Endothelial cell of umbilical vein (primary cell): ENCODE results near the gene SCYL1. TPM values are rescaled to one million over a fixed set of nuclear protein-coding genes. Genes with fewer than 3 reads are reported as not detected.

Experiments used
- BruUV-seq: library from RNA; stranded (reverse); fragments of 400-500 nt; replicated peaks from 2 replicates; lab custom pipeline; 2021; lab: Mats Ljungman, UMichigan
- CTCF ChIA-PET: fragments of 300-600, 350-600 bp; sonication (Branson Sonifier 250); formaldehyde crosslinking; loops from one replicate; lab custom pipeline; 2021; ENCODE audit warnings: antibody characterized with exemption, inconsistent platforms; lab: Charles Lee
- POLR2A ChIA-PET: fragments of 300-600, 350-600 bp; sonication (Branson Sonifier 250); formaldehyde crosslinking; loops from one replicate; lab custom pipeline; 2021; ENCODE audit warnings: antibody characterized with exemption, inconsistent platforms; lab: Charles Lee
- DNase-seq: peaks from one replicate; pipeline ENCODE4 v3.0.0-alpha.2; 2011; ENCODE audit warnings: low read depth, low spot score
- FAIRE-seq: peaks from 2 replicates; lab custom pipeline; 2011; peaks lifted over from hg19 to GRCh38; lab: Jason Lieb, UNC
- H2AFZ ChIP-seq: 2 replicates; pipeline ENCODE4 v1.6.0; 2012; ENCODE audit warnings: low read depth, low read length, control low read depth, inconsistent platforms
- H3K27ac ChIP-seq: 2 replicates; pipeline ENCODE4 v1.5.1; 2011; ENCODE audit warnings: low read depth, mild to moderate bottlenecking, control low read depth, low read length, moderate library complexity; ENCODE audit not compliant: insufficient read depth
- H3K27me3 ChIP-seq, 2 experiments: 2 replicates each; pipeline versions ENCODE4 v1.6.0 to v1.6.1; 2011; ENCODE audit warnings: low read length in 2 of 2, mixed read lengths in 1 of 2; ENCODE audit not compliant: control insufficient read depth in 2 of 2, insufficient read depth in 2 of 2
- H3K36me3 ChIP-seq, 2 experiments: 2 replicates in 1 of 2; 3 replicates in 1 of 2; pipeline ENCODE4 v1.5.1; 2011; ENCODE audit warnings: low read length in 2 of 2, mild to moderate bottlenecking in 1 of 2, moderate library complexity in 1 of 2; ENCODE audit not compliant: control insufficient read depth in 2 of 2, insufficient read depth in 2 of 2; ENCODE audit errors: extremely low read depth in 1 of 2
- H3K4me1 ChIP-seq: 3 replicates; pipeline ENCODE4 v1.5.1; 2011; ENCODE audit warnings: mild to moderate bottlenecking, low read length; ENCODE audit not compliant: control insufficient read depth, insufficient read depth; ENCODE audit errors: extremely low read depth
- H3K4me2 ChIP-seq: 2 replicates; pipeline ENCODE4 v1.6.1; 2011; ENCODE audit warnings: low read length, control low read depth, mixed read lengths; ENCODE audit not compliant: insufficient read depth
- H3K4me3 ChIP-seq, 3 experiments: fragments of 200-600 bp in 1 of 3; sonication (generic), shearing (Covaris generic) in 1 of 3; replicated peaks in 1 of 3; 2 replicates each; pipeline ENCODE4 v1.5.1; 2011 to 2016; ENCODE audit warnings: control low read depth in 3 of 3, low read length in 3 of 3, mild to moderate bottlenecking in 2 of 3, inconsistent platforms in 1 of 3, low read depth in 1 of 3, moderate library complexity in 1 of 3; ENCODE audit not compliant: insufficient read depth in 1 of 3
- H3K79me2 ChIP-seq: 2 replicates; pipeline ENCODE4 v1.6.0; 2012; ENCODE audit warnings: low read length, inconsistent platforms; ENCODE audit not compliant: control insufficient read depth, insufficient read depth
- H3K9ac ChIP-seq: replicated peaks from 2 replicates; pipeline ENCODE3; 2011; ENCODE audit warnings: low read length, control low read depth; ENCODE audit not compliant: insufficient read depth; ENCODE audit errors: extremely low read depth
- H3K9me1 ChIP-seq: replicated peaks from 3 replicates; pipeline ENCODE4 v1.6.0; 2011; ENCODE audit warnings: mild to moderate bottlenecking, low read length; ENCODE audit not compliant: control insufficient read depth, insufficient read depth; ENCODE audit errors: extremely low read depth
- H3K9me3 ChIP-seq: replicated peaks from 2 replicates; pipeline ENCODE4 v1.5.1; 2012; ENCODE audit warnings: low read length, inconsistent platforms; ENCODE audit not compliant: control insufficient read depth, insufficient read depth
- H4K20me1 ChIP-seq: replicated peaks from 2 replicates; pipeline ENCODE3; 2011; ENCODE audit warnings: mild to moderate bottlenecking, low read length; ENCODE audit not compliant: control insufficient read depth, insufficient read depth; ENCODE audit errors: extremely low read depth
- EZH2 ChIP-seq: IDR thresholded peaks from 2 replicates; pipeline ENCODE4 v1.6.1; 2012; ENCODE audit warnings: borderline replicate concordance, low read depth, mild to moderate bottlenecking, moderate library complexity, low read length, inconsistent platforms; ENCODE audit not compliant: severe bottlenecking
- FOS ChIP-seq: IDR thresholded peaks from 2 replicates; pipeline ENCODE4 v1.6.1; 2011; ENCODE audit warnings: mild to moderate bottlenecking, low read length, moderate library complexity, borderline replicate concordance; ENCODE audit not compliant: insufficient read depth
- GATA2 ChIP-seq: IDR thresholded peaks from 2 replicates; pipeline ENCODE4 v1.7.0; 2011; ENCODE audit warnings: low read depth, mild to moderate bottlenecking, moderate library complexity, mixed read lengths, low read length; ENCODE audit not compliant: insufficient read length, insufficient read depth
- JUN ChIP-seq: IDR thresholded peaks from 2 replicates; pipeline ENCODE4 v1.6.1; 2011; ENCODE audit warnings: borderline replicate concordance, low read depth; ENCODE audit not compliant: insufficient read length, insufficient read depth
- POLR2A ChIP-seq: IDR thresholded peaks from 2 replicates; pipeline ENCODE4 v1.6.1; 2012; ENCODE audit warnings: low read depth, mild to moderate bottlenecking, control low read depth, low read length
- POLR2AphosphoS5 ChIP-seq: IDR thresholded peaks from 2 replicates; pipeline ENCODE4 v1.6.1; 2012; ENCODE audit warnings: low read depth, mild to moderate bottlenecking, control low read depth, low read length, moderate library complexity; ENCODE audit not compliant: insufficient read depth
- dilution Hi-C: fragments of 300-500 bp; cut with MboI; formaldehyde crosslinking; loops from one replicate; pipeline ENCODE4 v1.15.0; 2019; ENCODE audit warnings: low sequenced_read_pairs; ENCODE audit not compliant: extremely low pct_ligation_motif_present
- intact Hi-C: fragments of 100-400 bp; cut with micrococcal nuclease; formaldehyde crosslinking; loops from one replicate; pipeline ENCODE4 v1.10.0; 2022
- polyA plus RNA-seq, 4 experiments: library from polyadenylated mRNA; depleted of rRNA in 3 of 4; stranded (reverse) in 3 of 4; unstranded in 1 of 4; fragments of >200 nt; gene quantifications; 2 replicates each; pipeline versions ENCODE4 v1.2.1 to v1.2.3, GENCODE V29; 2011 to 2012; ENCODE audit warnings: missing spikeins in 1 of 4
- total RNA-seq: library from RNA; stranded (reverse); gene quantifications from 2 replicates; pipeline ENCODE4 v1.2.3, GENCODE V29; 2021
- TF ChIP-seq, protein P1 (sequence below), 2 donors: IDR thresholded peaks; 1 replicate in 1 of 2; 2 replicates in 1 of 2; pipeline ENCODE4 v1.5.1; 2011; ENCODE audit warnings: low read length in 2 of 2, mild to moderate bottlenecking in 2 of 2, moderate library complexity in 2 of 2, control low read depth in 1 of 2, inconsistent platforms in 1 of 2, low read depth in 1 of 2; ENCODE audit not compliant: insufficient read depth in 1 of 2; ENCODE audit errors: extremely low read depth in 1 of 2

Gene SCYL1
- total and polyA plus RNA-seq, 2 donors (not counting 3 experiments of a cell fraction or from before 2014, with no cell fraction given) = 88.2 to 126 TPM

DNA sequence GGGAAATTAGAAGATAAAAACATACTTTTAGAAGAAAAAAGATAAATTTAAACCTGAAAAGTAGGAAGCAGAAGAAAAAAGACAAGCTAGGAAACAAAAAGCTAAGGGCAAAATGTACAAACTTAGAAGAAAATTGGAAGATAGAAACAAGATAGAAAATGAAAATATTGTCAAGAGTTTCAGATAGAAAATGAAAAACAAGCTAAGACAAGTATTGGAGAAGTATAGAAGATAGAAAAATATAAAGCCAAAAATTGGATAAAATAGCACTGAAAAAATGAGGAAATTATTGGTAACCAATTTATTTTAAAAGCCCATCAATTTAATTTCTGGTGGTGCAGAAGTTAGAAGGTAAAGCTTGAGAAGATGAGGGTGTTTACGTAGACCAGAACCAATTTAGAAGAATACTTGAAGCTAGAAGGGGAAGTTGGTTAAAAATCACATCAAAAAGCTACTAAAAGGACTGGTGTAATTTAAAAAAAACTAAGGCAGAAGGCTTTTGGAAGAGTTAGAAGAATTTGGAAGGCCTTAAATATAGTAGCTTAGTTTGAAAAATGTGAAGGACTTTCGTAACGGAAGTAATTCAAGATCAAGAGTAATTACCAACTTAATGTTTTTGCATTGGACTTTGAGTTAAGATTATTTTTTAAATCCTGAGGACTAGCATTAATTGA, 25.0 kb upstream of the SCYL1 start:
- DNase-seq (no peak), FAIRE-seq (no peak)
- intact Hi-C loops (loop anchor here (5.0 kb wide), 1 partner anchor 43 kb away; no protein-coding TSS in a partner anchor), dilution Hi-C loops (no loop called here)
- peaks cover 19% of the 10 kb centered on the region for H4K20me1 ChIP-seq
- peak overlapping the region; percentile 67 to 98 (median 91) for H3K4me3 ChIP-seq
- POLR2A ChIA-PET = interaction anchor here (0.6 to 13.9 kb wide), 22 partner anchors 9 to 117 kb away, joined by 3 to 283 read pairs (median 8); partner anchors contain the start of genes NEAT1 and SLC25A45
- peak overlapping the region; percentile 95 for H3K9ac ChIP-seq
- peaks cover 12 to 22% of the 10 kb centered on the region in 2 experiments for H3K36me3 ChIP-seq
- H3K4me1 ChIP-seq = peaks cover 24% of the 10 kb centered on the region
- CTCF ChIA-PET = interaction anchor here (1.1 to 13.9 kb wide), 6 partner anchors 11 to 80 kb away, joined by 3 to 247 read pairs (median 7); no protein-coding TSS in a partner anchor
- no peaks in the 10 kb centered on the region for H3K9me1 ChIP-seq
- H3K9me3 ChIP-seq = no peaks in the 10 kb centered on the region
- no TSS peak for BruUV-seq
- peaks cover 78% of the 10 kb centered on the region for H3K79me2 ChIP-seq
- peak overlapping the region; percentile 97 for H3K4me2 ChIP-seq
- no peaks in the 10 kb centered on the region for H3K27me3 ChIP-seq
- peak overlapping the region; percentile 89 for H3K27ac ChIP-seq
- TF ChIP-seq POLR2A (no peak), EZH2 (no peak)
- H2AFZ ChIP-seq = no peak overlapping the region

DNA sequence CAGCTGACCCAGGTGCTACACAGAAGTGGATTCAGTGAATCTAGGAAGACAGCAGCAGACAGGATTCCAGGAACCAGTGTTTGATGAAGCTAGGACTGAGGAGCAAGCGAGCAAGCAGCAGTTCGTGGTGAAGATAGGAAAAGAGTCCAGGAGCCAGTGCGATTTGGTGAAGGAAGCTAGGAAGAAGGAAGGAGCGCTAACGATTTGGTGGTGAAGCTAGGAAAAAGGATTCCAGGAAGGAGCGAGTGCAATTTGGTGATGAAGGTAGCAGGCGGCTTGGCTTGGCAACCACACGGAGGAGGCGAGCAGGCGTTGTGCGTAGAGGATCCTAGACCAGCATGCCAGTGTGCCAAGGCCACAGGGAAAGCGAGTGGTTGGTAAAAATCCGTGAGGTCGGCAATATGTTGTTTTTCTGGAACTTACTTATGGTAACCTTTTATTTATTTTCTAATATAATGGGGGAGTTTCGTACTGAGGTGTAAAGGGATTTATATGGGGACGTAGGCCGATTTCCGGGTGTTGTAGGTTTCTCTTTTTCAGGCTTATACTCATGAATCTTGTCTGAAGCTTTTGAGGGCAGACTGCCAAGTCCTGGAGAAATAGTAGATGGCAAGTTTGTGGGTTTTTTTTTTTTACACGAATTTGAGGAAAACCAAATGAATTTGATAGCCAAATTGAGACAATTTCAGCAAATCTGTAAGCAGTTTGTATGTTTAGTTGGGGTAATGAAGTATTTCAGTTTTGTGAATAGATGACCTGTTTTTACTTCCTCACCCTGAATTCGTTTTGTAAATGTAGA, 24.3 kb upstream of the SCYL1 start:
- intact Hi-C loops (no loop called here), dilution Hi-C loops (no loop called here)
- DNase-seq = peak; percentile 60
- Histone ChIP-seq H2AFZ (no peak overlapping the region), H3K9me3 (no peaks in the 10 kb centered on the region), H3K36me3 (peaks cover 18 to 27% of the 10 kb centered on the region in 2 experiments), H3K9me1 (no peaks in the 10 kb centered on the region), H3K4me2 (peak overlapping the region; percentile 97), H3K79me2 (peaks cover 85% of the 10 kb centered on the region), H3K4me1 (peaks cover 30% of the 10 kb centered on the region), H4K20me1 (peaks cover 19% of the 10 kb centered on the region), H3K4me3 (peak overlapping the region; percentile 67 to 98 (median 91)), H3K27ac (peak overlapping the region; percentile 89), H3K9ac (peak overlapping the region; percentile 95), H3K27me3 (no peaks in the 10 kb centered on the region)
- TF ChIP-seq EZH2 (no peak), GATA2 (no peak), JUN (no peak), FOS (no peak), POLR2AphosphoS5 (peak; percentile 91), POLR2A (peak; percentile 95)
- TF ChIP-seq, protein P1, sequence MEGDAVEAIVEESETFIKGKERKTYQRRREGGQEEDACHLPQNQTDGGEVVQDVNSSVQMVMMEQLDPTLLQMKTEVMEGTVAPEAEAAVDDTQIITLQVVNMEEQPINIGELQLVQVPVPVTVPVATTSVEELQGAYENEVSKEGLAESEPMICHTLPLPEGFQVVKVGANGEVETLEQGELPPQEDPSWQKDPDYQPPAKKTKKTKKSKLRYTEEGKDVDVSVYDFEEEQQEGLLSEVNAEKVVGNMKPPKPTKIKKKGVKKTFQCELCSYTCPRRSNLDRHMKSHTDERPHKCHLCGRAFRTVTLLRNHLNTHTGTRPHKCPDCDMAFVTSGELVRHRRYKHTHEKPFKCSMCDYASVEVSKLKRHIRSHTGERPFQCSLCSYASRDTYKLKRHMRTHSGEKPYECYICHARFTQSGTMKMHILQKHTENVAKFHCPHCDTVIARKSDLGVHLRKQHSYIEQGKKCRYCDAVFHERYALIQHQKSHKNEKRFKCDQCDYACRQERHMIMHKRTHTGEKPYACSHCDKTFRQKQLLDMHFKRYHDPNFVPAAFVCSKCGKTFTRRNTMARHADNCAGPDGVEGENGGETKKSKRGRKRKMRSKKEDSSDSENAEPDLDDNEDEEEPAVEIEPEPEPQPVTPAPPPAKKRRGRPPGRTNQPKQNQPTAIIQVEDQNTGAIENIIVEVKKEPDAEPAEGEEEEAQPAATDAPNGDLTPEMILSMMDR (IDR thresholded peaks at IDR 0.05; ENCODE audit: extremely low read depth in 1 of 2, insufficient read depth in 1 of 2, low read depth in 1 of 2, low read length in 2 of 2) = no peak
- POLR2A ChIA-PET = interaction anchor here (0.9 to 13.9 kb wide), 13 partner anchors 8 to 85 kb away, joined by 3 to 283 read pairs (median 49); partner anchors contain the start of gene NEAT1
- CTCF ChIA-PET = interaction anchor here (2.1 to 13.9 kb wide), 4 partner anchors 12 to 32 kb away, joined by 7 to 247 read pairs (median 44); no protein-coding TSS in a partner anchor
- no peak for FAIRE-seq
- no TSS peak for BruUV-seq
